Right forelimb (tissue), 1 donor: ENCODE data around the gene NCAM2.
"Not testable (repeated sequence)": the region's sequence is repeated elsewhere in the genome, so short reads cannot be mapped to it uniquely, and the experiment has no call there.

Experiments used
- DNase-seq: peaks from one replicate; pipeline ENCODE4 v3.0.0-alpha.2; 2018

The NCAM2 gene

DNA sequence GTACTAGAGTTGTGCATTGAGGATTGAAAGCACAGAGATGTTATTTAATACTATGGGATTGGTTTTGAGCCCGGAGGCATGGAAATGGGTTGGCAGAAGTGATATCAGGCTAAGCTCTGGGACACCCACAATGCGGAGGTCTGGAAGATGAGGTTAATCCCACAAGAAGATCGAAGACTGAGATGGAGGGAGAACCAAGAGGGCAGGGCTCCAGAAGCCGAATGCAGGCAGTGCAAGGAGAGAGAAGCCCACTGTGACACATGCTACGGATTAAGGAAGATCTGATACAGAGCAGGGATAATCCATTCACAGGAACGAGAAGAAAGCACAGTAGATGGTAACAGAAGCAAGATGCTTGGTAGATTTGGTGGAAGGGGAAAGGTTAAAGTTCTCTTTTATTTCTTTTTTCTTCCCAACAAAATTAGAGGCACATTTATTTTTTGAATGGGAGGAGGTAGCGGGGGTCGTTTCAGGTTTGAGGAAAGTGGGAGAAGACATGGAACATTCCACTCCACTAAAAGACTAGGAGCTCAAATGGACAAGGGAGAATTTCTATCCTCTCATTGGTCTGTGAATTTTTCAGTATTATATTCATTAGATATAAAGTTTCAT, 113.2 kb downstream of the NCAM2 start:
- no peak for DNase-seq

DNA sequence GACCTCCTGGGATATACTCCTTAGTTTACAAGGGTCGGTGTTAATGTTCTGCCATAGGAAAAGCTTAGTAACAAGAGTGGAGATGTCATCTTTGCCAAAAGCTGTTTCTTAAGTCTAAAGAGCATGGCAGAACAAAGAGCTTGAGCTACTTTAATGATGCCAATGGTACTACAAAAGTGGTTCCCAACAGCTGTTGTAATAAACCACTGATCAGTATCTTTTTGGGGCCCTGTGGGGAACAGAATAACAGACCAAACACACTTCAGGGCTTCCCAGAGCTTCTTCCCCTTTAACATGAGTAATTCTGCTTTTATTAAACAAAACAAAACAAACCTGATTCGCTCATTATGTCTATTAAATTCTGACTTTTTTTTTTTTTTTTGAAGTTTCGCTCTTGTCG, 116.3 kb downstream of the NCAM2 start:
- no peak for DNase-seq

- DNase-seq, result no peak
These were observed 120.9 kb downstream of the NCAM2 start for GRCh38 chr21:21119091-21119490.

DNA sequence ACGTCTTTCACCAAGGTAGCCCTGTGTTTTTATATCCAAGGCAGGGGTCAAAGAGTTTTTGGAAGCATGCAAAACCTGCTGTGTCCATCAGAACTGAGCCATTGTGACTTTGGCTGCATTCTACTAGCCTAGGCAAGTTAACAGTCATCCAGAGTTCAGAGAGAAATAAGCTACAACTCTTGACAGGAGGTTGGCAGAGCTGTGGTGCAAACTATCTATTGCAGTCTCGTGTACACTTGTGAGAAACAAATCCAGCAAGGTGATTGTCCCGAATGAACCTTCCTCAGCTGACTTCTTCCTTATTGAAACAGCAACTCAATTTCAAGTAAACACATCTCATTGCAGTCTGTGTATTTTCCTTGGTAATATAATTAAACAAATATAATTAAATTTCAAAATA, 124.5 kb downstream of the NCAM2 start:
- DNase-seq, result no peak

- DNase-seq, result no peak
These were observed 134.2 kb downstream of the NCAM2 start for GRCh38 chr21:21132390-21132789.

- no peak for DNase-seq
These were observed 139.8 kb downstream of the NCAM2 start for GRCh38 chr21:21137986-21138385.

GRCh38 chr21:21146587-21147373, 148.6 kb downstream of the NCAM2 start:
- no peak for DNase-seq

DNA sequence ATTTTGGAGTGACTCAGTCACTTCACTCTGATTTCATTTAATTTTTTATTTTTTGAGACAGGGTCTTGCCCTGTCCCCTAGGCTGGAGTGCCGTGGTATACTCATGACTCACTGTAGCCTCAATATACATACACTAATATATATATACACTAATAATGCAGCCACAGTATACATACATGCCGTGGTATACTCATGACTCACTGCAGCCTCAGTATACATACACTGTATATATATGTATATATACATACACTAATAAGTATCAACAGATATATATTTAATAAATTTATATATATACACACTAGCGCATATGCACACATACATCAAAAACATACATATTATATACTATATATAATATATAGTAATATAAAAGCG, 149.2 kb downstream of the NCAM2 start:
- DNase-seq, result no peak

DNA sequence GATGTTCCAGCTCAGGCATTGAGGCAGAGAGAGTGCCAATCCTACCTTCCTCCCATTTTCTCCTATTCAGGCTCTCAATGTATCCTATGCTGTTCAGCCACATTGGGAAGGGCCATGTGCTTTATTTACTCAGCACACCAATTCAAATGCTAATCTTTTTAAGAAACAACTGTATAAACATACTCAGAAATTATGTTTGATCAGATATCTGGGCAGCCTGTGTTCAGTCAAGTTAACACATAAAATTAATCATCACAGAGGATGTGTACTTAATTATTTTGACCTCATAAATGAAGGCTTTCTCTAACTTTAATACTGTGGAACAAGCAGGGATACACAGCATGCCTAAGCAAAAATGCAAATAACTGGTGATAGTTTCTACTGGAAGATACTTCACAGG, 149.8 kb downstream of the NCAM2 start:
- no peak for DNase-seq

DNA sequence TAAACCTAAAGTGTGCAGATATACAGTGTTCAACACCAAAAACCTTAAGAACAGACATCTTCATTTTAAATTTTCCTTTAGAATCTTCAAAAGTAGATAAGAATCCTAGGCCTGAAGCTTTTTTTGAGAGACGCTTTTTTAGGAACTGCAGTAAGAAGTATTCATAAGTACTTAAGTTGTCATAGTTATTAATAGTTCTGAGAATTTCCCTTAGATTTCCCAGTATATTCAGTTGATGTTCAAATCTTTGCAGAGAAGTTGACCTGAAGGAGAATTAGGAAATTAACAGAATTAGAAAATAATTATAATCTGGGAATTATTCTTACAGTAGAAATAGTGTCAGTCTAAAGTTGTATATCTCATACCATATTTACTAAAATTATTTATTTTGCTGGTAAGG, 150.3 kb downstream of the NCAM2 start:
- DNase-seq, result no peak

GRCh38 chr21:21149445-21149844, 151.2 kb downstream of the NCAM2 start:
- not testable (repeated sequence) for DNase-seq

- no peak for DNase-seq
These were observed 153.0 kb downstream of the NCAM2 start for GRCh38 chr21:21151231-21151630.

GRCh38 chr21:21156397-21156796, 158.2 kb downstream of the NCAM2 start:
- DNase-seq, result no peak

DNA sequence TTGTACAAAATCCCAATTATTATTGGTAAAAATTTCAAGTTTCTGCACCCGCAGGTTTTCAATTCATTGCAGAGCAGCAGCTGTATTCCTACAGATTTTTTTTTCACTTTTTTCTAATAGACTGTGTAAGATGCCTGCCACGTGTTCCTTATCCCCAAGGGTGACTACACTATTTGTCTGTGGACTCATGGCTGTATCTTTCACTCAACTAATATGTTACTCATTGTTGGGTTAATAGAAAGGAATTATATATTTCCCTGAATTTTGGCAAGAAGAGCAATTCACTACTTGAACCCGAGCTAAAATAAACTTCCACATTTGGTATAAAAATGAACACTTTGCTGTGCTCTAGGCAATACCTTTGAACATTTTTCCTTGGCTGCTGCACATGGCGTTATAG, 158.7 kb downstream of the NCAM2 start:
- DNase-seq, result no peak

- DNase-seq, result no peak
These were observed 160.2 kb downstream of the NCAM2 start for GRCh38 chr21:21158376-21158918.

- DNase-seq, result no peak
These were observed 161.2 kb downstream of the NCAM2 start for GRCh38 chr21:21159253-21159899.

DNA sequence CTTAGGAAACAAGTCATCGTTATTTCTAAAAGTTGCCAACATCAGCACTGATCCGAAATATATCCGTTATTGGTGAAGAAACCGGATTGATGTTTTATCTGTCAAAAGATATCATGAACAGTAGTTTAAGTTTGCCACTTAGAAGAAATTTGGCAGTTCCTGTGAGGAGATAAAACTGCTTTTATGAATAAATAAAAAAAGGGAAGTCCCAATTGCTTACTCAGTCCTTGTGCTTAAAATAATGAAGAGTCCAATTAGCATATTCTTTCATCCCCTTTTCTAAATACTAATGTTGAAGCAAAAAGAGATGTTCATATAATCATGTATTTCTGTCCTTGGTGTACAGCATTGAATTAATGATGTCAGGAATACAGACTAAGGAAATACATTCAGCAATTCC, 164.6 kb downstream of the NCAM2 start:
- DNase-seq, result no peak

GRCh38 chr21:21163904-21164303, 165.7 kb downstream of the NCAM2 start:
- peak; percentile 56 for DNase-seq

DNA sequence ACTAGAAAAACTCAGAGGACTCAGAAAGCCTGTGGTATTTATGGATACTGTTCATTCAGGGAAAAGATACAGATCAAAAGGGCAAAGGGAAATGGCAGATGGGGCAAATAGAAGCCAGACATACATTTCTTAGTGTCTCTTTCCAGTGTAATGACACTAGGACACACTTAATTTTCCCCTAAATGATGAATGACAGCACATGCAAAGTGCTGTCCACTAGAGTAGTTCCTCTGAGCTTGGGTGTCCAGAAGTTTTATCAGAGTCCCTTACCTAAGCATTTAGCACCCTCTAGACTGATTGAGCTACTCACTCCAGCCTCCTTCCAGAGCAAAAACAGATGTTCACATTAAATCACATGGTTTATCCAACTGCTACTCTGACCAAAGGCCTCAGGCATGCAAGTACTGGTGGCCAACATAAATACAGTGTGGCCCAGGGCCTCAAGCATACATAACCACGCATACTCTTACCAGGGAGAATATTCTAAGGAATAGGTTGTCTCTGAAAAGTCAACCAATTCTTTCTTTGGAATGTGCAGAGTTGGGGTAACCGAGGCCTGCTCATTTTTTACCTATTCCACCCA, 166.9 kb downstream of the NCAM2 start:
- DNase-seq, result no peak

DNA sequence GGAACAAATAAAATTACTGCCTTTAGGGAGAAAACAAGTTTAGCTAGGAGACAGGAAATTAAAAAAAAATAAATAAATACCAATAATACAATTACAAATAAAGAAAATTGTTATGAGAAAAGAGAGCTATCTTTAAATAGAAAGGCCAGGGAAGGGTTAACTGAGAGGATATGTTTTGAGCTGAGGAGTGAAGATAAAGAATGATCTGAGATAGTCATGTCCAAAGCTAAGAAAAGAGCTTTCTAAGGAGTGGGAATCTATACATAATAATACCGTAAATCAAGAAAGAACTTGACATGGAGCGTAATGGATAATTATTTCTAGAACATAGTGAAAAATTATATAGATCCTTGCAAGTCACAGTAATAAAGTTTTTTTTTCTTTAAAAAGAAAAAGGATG, 176.5 kb downstream of the NCAM2 start:
- no peak for DNase-seq

GRCh38 chr21:21175798-21176334, 177.7 kb downstream of the NCAM2 start:
- DNase-seq, result no peak

DNA sequence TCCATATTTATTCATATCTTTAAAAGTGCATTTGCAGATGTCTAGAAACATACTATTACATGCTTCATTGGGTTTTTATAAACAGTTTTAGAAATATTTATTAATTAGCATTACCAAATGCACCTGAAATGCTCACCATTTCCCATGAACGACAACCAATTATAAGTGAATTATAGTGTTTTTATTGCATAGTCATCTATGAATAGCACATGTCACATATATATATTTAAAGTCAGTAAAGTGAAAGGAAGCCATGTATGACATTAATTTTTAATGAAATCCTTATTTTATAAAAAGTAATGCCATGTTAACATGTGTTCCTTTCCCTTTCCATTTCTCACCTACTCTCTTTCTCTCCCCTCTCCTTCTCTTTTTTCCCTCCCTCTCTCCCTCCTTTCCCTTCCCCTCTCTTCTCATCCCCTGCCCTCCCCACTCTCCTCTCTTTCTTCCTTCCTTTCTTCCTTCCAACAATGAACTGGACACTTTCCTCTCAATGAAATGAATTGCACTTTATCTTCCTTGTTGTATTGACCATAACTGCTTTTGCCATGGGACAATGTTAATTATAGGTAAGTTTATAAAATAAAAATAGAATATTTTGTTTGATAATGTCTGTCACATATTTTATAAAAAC, 179.3 kb downstream of the NCAM2 start:
- no peak for DNase-seq
